AG09309 (cell line): Measurements from ENCODE around the gene NTNG2.

Experiments used
- DNase-seq: peaks from one replicate; pipeline ENCODE4 v3.0.0-alpha.2; 2010; ENCODE audit warnings: low read depth
- H3K4me3 ChIP-seq: 2 replicates; pipeline ENCODE4 v1.5.1; 2011; ENCODE audit warnings: mild to moderate bottlenecking, low read depth, low read length, moderate library complexity; ENCODE audit not compliant: control insufficient read depth
- CTCF ChIP-seq: IDR thresholded peaks from 2 replicates; pipeline ENCODE4 v1.5.1; 2011; ENCODE audit warnings: mild to moderate bottlenecking, low read depth, low read length, inconsistent platforms; ENCODE audit not compliant: insufficient read depth, control insufficient read depth; ENCODE audit errors: missing control alignments

The NTNG2 gene

GRCh38 chr9:132176338-132176737 lies 14.5 kb downstream of the NTNG2 start:
- DNase-seq: no peak
- no peak for TF ChIP-seq CTCF
- no peak overlapping the region for H3K4me3 ChIP-seq

DNA sequence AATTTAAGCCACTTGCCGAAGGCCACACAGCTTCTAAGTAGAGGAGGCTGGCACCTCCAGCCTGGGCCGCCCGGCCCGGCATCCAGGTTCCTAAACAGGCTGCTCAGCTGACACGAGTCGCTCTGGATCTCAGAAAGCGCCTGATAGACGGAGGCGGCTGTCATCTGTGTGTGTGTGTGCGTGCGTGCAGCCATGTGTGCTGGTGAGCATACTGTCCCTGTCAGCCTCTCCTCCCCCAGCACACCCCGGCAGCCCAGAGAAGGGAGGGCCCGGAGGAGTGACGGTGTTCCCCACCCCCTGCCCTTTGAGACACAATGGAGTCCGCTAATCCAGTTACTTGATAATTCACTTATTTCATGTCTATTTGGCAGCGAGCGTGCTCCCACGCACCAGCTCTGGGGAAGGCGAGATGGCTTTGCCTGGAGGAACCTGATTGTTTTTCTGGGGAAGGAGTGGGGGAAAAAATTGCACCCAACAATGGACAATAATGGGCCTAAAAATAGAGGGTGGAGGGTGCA lies 20.0 kb downstream of the NTNG2 start:
- DNase-seq: no peak
- no peak for TF ChIP-seq CTCF
- H3K4me3 ChIP-seq: no peak overlapping the region

DNA sequence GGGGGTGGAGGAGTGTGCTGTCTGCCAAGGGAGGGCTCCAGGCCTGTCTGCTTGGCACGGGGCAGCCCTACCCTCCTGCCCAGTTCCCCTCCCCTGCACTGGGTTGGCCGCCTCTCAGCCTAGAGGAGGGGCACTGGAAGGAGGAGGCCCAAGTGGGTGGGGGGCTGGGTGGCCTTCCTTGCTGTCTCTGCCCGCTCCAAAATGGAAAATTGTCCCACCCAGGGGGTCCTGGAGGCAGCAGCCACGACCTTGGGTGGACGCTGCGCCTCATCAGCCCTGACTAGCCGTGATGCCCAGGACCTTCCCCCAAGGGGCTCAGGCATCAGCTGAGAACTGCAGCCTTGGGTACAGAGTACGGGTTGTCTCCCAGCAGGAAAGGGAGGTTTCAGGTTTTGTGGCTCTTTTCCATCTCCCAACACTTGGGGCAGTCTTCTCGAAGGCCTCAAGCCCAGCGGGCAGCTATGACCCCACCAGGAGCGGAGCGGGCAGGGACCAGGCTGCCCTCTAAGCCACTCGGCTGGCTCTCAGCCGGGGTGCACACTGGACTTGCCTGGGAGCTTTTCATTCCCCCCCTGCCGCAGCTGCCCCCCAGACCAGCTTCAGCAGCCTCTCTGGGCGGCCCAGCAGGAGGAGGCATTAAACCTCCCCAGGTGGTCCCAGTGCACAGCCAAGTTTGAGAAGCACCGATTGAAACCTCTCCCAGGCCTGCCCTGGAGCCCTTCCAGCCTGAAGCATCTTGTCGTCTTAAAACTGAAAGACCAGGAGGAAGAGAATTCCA lies 20.6 kb downstream of the NTNG2 start:
- TF ChIP-seq CTCF: no peak
- H3K4me3 ChIP-seq: no peak overlapping the region
- no peak for DNase-seq

DNA sequence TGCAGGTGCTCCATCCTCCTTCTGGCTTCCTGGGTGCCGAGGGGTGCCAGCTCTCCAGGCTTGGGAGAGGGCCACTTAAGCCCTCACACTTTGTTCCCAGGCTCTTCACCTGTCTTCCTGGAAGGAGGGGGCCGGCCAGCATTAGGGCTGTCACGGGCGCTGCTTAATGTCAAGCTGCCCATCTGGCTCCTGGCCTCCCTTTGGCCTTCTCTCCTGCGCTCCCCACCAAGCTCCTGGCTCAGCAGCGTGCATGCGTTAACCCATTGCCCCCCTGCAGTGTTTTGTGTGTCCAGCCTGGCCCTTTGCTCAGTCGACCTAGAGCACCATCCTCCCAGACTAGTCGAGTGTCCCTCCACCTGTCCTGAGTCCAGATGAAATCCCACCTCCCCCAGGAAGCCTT lies 21.3 kb downstream of the NTNG2 start:
- DNase-seq: no peak
- no peak for TF ChIP-seq CTCF
- H3K4me3 ChIP-seq: no peak overlapping the region

GRCh38 chr9:132183715-132184114 lies 21.9 kb downstream of the NTNG2 start:
- no peak for DNase-seq
- no peak for TF ChIP-seq CTCF
- no peak overlapping the region for H3K4me3 ChIP-seq

DNA sequence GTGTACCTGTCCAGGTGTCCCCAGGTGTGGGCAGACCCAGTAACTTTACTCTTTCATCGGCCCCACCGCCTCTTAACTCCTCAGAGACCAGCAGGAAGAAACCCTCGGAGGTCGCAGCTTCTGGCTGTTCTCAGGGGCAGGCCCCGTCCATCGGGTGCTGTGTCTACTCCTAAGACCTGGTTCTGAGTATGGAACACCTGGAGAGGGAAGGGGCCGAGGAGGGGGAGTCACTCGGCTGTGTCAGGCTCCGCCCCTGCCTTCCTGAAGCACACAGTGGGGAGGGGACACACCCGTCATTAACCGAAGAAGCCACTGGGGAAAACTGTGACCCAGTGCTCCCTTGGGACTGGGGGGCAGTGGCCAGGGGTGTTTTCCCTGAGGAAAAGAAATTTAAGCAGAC lies 22.3 kb downstream of the NTNG2 start:
- no peak for DNase-seq
- TF ChIP-seq CTCF: no peak
- H3K4me3 ChIP-seq: no peak overlapping the region
